AG04450 (cell line): ENCODE data around the gene PSPH. TPM values are rescaled to one million over a fixed set of nuclear protein-coding genes. Genes with fewer than 3 reads are reported as not detected.
"Not testable (repeated sequence)": the region's sequence is repeated elsewhere in the genome, so short reads cannot be mapped to it uniquely, and the experiment has no call there.

ENCODE experiments used
- CTCF ChIA-PET: fragments of 300-600, 350-600 bp; formaldehyde crosslinking; extraction: SDS; loops from one replicate; lab custom pipeline; 2022; ENCODE audit warnings: antibody characterized with exemption, inconsistent platforms; lab: Charles Lee
- POLR2A ChIA-PET: fragments of 350-600 bp; formaldehyde crosslinking; extraction: SDS; loops from one replicate; lab custom pipeline; 2021; ENCODE audit warnings: antibody characterized with exemption, inconsistent platforms; lab: Yijun Ruan, JAX
- DNase-seq: peaks from one replicate; pipeline ENCODE4 v3.0.0-alpha.2; 2011; ENCODE audit warnings: low read depth, low spot score
- H3K27ac ChIP-seq: one replicate; pipeline ENCODE4 v1.5.1; 2012; ENCODE audit warnings: low read depth, low read length, control low read depth
- H3K27me3 ChIP-seq: one replicate; pipeline ENCODE4 v1.6.0; 2012; ENCODE audit warnings: low read length; ENCODE audit not compliant: control insufficient read depth, insufficient read depth
- H3K4me3 ChIP-seq: 2 replicates; pipeline ENCODE4 v1.5.1; 2011; ENCODE audit warnings: mild to moderate bottlenecking, low read depth, low read length, control low read depth
- H3K9me3 ChIP-seq: 2 replicates; pipeline ENCODE4 v1.5.1; 2012; ENCODE audit warnings: low read length; ENCODE audit not compliant: control insufficient read depth, insufficient read depth
- CTCF ChIP-seq: IDR thresholded peaks from 2 replicates; pipeline ENCODE4 v1.5.1; 2011; ENCODE audit warnings: low read depth, low read length, control low read depth, inconsistent platforms
- polyA minus RNA-seq: library from RNA; depleted of rRNA, polyadenylated mRNA; stranded (reverse); fragments of >200 nt; gene quantifications from 2 replicates; pipeline ENCODE4 v1.2.3, GENCODE V29; 2011; rRNA and poly(A)+ RNA removed
- polyA plus RNA-seq: library from polyadenylated mRNA; depleted of rRNA; stranded (reverse); fragments of >200 nt; gene quantifications from 2 replicates; pipeline ENCODE4 v1.2.3, GENCODE V29; 2011; rRNA removed

The PSPH gene
- polyA plus RNA-seq = 66.0 and 66.4 TPM in 2 replicates
- polyA minus RNA-seq = 47.2 and 47.8 TPM in 2 replicates

- no peak for TF ChIP-seq CTCF
- ChIA-PET POLR2A (interaction anchor here (0.6 to 1.7 kb wide), 15 partner anchors 8 to 1310 kb away, joined by 3 to 41 read pairs (median 4); partner anchors contain the start of genes SEC61G and SUMF2), CTCF (interaction anchor here (0.6 to 2.0 kb wide), 7 partner anchors 13 to 88 kb away, joined by 3 to 15 read pairs (median 4); partner anchors contain the start of gene SUMF2)
- H3K27ac ChIP-seq = peak within 1 kb of the TSS; percentile 87
- H3K4me3 ChIP-seq = peak within 1 kb of the TSS; percentile 93
- no peaks in the 10 kb centered on the region for H3K27me3 ChIP-seq
- peak; percentile 97 for DNase-seq
- no peaks in the 10 kb centered on the region; the same call in 1 of the 2 replicates for H3K9me3 ChIP-seq
Measured at GRCh38 chr7:56051339-56052191, at the start of gene PSPH, which contains the start of gene CCT6A. PSPH (minus strand) TSS chr7:56051444; CDS start chr7:56021212, 30,232 bp downstream. CCT6A (plus strand) TSS chr7:56051765; CDS start chr7:56051849, 84 bp downstream.

- CTCF ChIA-PET = interaction anchor here (1.7 kb wide), 1 partner anchor 25 kb away, joined by 6 read pairs; no protein-coding TSS in a partner anchor
- Histone ChIP-seq H3K27me3 (no peaks in the 10 kb centered on the region), H3K4me3 (no peak overlapping the region), H3K9me3 (no peaks in the 10 kb centered on the region), H3K27ac (no peak overlapping the region)
- DNase-seq = no peak
- POLR2A ChIA-PET = no interaction called here
- no peak for TF ChIP-seq CTCF
Measured at GRCh38 chr7:56099653-56100052, 48.4 kb upstream of the PSPH start.

GRCh38 chr7:56098187-56099008, 47.2 kb upstream of the PSPH start:
- H3K27me3 ChIP-seq, POLR2A ChIA-PET, DNase-seq, H3K27ac ChIP-seq, H3K4me3 ChIP-seq, H3K9me3 ChIP-seq: not testable (repeated sequence)
- CTCF ChIA-PET = interaction anchor here (0.6 to 1.7 kb wide), 3 partner anchors 24 to 1325 kb away, joined by 3 to 6 read pairs (median 3); no protein-coding TSS in a partner anchor

GRCh38 chr7:56097700-56098099, 46.5 kb upstream of the PSPH start:
- Histone ChIP-seq H3K9me3 (no peaks in the 10 kb centered on the region), H3K27ac (no peak overlapping the region), H3K27me3 (no peaks in the 10 kb centered on the region), H3K4me3 (no peak overlapping the region)
- ChIA-PET POLR2A (no interaction called here), CTCF (interaction anchor here (0.6 kb wide), 1 partner anchor 13 kb away, joined by 6 read pairs; no protein-coding TSS in a partner anchor)
- peak; percentile 72 for DNase-seq
- TF ChIP-seq CTCF = no peak
